ENCODE measurements around the gene FCMR. TPM values are rescaled to one million over a fixed set of nuclear protein-coding genes. Genes with fewer than 3 reads are reported as not detected.

FCMR gene, protein sequence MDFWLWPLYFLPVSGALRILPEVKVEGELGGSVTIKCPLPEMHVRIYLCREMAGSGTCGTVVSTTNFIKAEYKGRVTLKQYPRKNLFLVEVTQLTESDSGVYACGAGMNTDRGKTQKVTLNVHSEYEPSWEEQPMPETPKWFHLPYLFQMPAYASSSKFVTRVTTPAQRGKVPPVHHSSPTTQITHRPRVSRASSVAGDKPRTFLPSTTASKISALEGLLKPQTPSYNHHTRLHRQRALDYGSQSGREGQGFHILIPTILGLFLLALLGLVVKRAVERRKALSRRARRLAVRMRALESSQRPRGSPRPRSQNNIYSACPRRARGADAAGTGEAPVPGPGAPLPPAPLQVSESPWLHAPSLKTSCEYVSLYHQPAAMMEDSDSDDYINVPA
- 1.8 and 8.1 TPM in 2 replicates for total RNA-seq

DNA sequence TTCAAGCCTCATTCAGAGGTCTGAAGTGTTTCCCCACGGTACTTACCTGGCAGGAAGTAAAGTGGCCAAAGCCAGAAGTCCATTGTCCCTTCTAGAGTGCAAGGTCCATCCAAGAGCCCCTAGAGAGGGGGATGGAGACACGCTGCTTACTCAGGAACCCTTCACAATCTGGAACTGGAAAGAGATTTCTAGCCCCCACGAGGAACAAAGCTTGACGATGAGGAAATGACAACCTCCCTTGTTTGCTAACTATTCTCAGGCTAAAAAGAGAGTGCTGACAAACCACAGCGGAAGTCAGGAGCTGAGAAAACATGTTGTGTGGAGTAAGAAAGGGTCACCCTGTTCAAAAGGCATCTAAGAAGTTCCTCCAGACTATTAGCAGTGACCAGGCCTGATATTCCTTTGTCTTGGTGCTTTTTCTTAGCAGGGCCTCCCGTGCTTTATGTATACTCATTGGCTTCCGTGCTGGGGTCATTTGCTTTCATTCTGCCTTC lies at the start of gene FCMR:
Gene FCMR, minus strand, starts transcription at position 170 of the 494 bp plus-strand sequence. Its CDS starts 87 bp downstream, at position 83.

DNA sequence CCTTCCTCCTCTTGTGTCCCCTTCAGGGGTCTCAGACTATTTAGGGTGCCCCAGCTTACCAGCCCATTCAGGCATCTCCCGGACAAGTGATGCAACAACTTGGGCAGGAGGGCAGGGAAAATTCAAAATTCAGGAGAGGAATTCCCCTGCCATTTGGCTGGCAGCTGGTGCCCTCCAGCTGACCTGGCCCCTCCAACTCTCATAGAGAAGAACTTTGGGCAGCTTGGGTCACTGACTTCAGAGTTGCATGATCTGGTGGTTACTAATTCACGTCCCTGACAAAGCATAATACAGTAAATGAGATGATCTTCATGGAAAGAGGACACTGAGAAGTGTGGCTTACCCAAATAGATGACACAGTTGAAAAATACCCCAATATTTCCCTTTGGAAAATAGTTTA lies 48.7 kb upstream of the FCMR start, which contains the start of gene FCAMR:
Gene FCAMR, minus strand, starts transcription at position 15 of the 400 bp plus-strand sequence. CDS start 335 bp downstream, outside the sequence.

DNA sequence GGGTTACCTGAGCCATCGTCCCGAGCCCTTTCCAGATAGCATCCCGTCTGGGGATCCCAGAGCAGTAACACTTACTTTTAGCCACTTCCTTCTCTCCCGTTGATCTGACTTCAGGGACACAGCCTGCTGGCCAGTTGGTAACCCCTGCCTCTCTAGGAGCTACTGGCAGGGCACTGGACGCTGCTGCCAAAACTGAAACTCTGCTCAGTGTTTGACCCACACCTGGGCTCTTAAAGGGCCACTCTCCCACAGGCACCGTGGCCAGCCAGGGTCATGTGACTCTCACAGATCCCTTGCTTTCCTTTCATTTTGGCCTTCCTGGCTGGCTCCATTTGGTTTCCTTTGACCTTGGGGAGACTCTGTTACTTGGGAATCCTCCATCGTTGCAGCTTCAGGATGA lies 24.5 kb upstream of the FCMR start, which contains the start of gene PIGR:
Gene PIGR, minus strand, starts transcription at position 206 of the 400 bp plus-strand sequence. CDS start 5,935 bp downstream, outside the sequence.

DNA sequence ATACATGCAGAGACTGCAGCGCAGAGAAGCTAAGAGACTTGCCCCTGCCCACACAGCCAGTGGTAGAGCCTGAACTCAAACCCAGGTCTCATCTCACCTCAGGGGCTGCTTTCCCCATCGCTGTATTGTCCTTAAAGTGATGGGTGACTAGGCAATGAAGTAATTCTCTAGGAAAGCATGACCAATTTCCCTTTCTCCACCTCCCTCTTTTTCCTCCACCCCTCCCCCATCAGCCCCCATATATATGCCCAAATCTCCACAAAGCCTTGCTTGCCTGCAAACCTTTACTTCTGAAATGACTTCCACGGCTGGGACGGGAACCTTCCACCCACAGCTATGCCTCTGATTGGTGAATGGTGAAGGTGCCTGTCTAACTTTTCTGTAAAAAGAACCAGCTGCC lies 24.6 kb downstream of the FCMR start, which contains the start of gene IL24:
Gene IL24, plus strand, starts transcription at position 269 of the 400 bp plus-strand sequence. CDS start 390 bp downstream, outside the sequence.

DNA sequence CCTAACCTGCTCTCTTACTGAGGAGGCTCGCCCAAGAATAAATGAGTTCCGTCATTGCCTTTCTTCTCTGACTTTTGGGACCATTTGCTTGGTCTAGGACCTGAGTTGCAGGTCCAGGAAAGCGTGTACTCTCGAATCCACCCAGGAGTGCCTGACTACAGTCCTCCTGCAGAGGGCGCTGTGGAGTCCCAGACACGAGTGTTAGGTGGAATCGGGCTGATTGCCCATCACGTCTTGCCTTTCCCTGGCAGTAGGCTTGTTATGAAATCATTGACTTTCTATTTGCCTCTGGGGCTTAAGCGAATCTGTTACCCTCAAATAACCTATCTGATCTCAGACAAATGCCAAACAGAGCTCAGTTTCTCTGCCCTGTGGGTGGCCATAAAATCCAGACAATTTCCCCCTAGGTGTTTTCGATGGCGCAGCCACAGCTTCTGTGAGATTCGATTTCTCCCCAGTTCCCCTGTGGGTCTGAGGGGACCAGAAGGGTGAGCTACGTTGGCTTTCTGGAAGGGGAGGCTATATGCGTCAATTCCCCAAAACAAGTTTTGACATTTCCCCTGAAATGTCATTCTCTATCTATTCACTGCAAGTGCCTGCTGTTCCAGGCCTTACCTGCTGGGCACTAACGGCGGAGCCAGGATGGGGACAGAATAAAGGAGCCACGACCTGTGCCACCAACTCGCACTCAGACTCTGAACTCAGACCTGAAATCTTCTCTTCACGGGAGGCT lies 56.6 kb downstream of the FCMR start, which contains the start of gene IL20:
Gene IL20, plus strand, starts transcription at position 685 of the 733 bp plus-strand sequence. CDS start 230 bp downstream, outside the sequence.

Other genes starting within 250 kb of the FCMR start
- 38.5 and 52.7 TPM in 2 replicates for gene MAPKAPK2, start 237.0 kb downstream of the FCMR start, total RNA-seq
- not detected in 2 replicates for gene IL19, start 151.2 kb downstream of the FCMR start, total RNA-seq
- not detected in 2 replicates for gene IL10, start 149.4 kb downstream of the FCMR start, total RNA-seq
- not detected in 2 replicates for gene IL20, start 56.3 kb downstream of the FCMR start, total RNA-seq
- 0.81 TPM in 1 of 2 replicates, not detected in the other for gene IL24, start 24.5 kb downstream of the FCMR start, total RNA-seq
- not detected in 2 replicates for gene PIGR, start 24.5 kb upstream of the FCMR start, total RNA-seq
- not detected in 2 replicates for gene FCAMR, start 48.5 kb upstream of the FCMR start, total RNA-seq
- gene C1orf116, start 110.8 kb upstream of the FCMR start, total RNA-seq: not detected in 2 replicates
- gene YOD1, start 129.3 kb upstream of the FCMR start, total RNA-seq: 3.8 and 4.5 TPM in 2 replicates
- 0.72 and 2.4 TPM in 2 replicates for gene PFKFB2, start 131.3 kb upstream of the FCMR start, total RNA-seq
- gene C4BPB, start 166.9 kb upstream of the FCMR start, total RNA-seq: not detected in 2 replicates
- gene C4BPA, start 182.3 kb upstream of the FCMR start, total RNA-seq: under 0.01 TPM in 1 of 2 replicates, not detected in the other